ENCODE data around the gene TENT5C.

- no peak for TF ChIP-seq CTCF (conservative IDR thresholded peaks at IDR 0.05 in 1 of 2, IDR thresholded peaks at IDR 0.05 in 1 of 2; ENCODE audit: extremely low read depth in 1 of 2, insufficient read depth in 1 of 2, low read depth in 1 of 2, low read length in 2 of 2)
- no peak for TF ChIP-seq EZH2 (IDR thresholded peaks at IDR 0.05; ENCODE audit: borderline replicate concordance, low read length)
Observed at GRCh38 chr1:117652421-117652820, 46.6 kb downstream of the TENT5C start.

Data from mammary epithelial cell (primary cell).